Left ventricle myocardium inferior (tissue), 1 donor: ENCODE measurements around the gene TLX2. TPM values are rescaled to one million over a fixed set of nuclear protein-coding genes. Genes with fewer than 3 reads are reported as not detected.

ENCODE experiments used
- DNase-seq: peaks from one replicate; pipeline ENCODE4 v3.0.0-alpha.2; 2020
- H3K27ac ChIP-seq: fragments of 200-600 bp; replicated peaks from 2 replicates; pipeline ENCODE4 v1.8.0; 2021
- H3K27me3 ChIP-seq: fragments of 200-600 bp; 2 replicates; pipeline ENCODE4 v1.8.0; 2021; ENCODE audit warnings: low read depth
- H3K36me3 ChIP-seq: fragments of 200-600 bp; 2 replicates; pipeline ENCODE4 v1.8.0; 2021
- H3K4me1 ChIP-seq: fragments of 200-600 bp; 2 replicates; pipeline ENCODE4 v1.8.0; 2021
- H3K4me3 ChIP-seq: fragments of 200-600 bp; 2 replicates; pipeline ENCODE4 v1.8.0; 2021; ENCODE audit warnings: mild to moderate bottlenecking, moderate library complexity
- H3K9me3 ChIP-seq: fragments of 200-600 bp; replicated peaks from 2 replicates; pipeline ENCODE4 v1.8.0; 2021
- CTCF ChIP-seq: fragments of 200-600 bp; IDR thresholded peaks from 2 replicates; pipeline ENCODE4 v1.8.0; 2021; ENCODE audit warnings: antibody characterized with exemption, mild to moderate bottlenecking, borderline replicate concordance
- intact Hi-C: fragments of 100-400 bp; cut with micrococcal nuclease; formaldehyde crosslinking; loops from one replicate; pipeline ENCODE4 v1.11.0; 2022
- total RNA-seq: library from RNA; stranded (reverse); fragmentation: NEBNext Ultra II Directional; extraction: Animal tissue kit (Norgen Biotek cat#: 25700); gene quantifications from one replicate; pipeline ENCODE4 v1.2.1, GENCODE V29; 2021
- donor health status: DM: no; HTN: yes; CAD: no; lungs with severe emphysema.

Gene TLX2
- total RNA-seq, 1 donor from 2014 or later = not detected

- no peak for DNase-seq
- H3K4me3 ChIP-seq = no peak overlapping the region
- intact Hi-C loops = no loop called here
- H3K27me3 ChIP-seq = peaks cover 1% of the 10 kb centered on the region
- H3K4me1 ChIP-seq = peaks cover 31% of the 10 kb centered on the region
- H3K36me3 ChIP-seq = peaks cover 32% of the 10 kb centered on the region
- no peak for TF ChIP-seq CTCF
- H3K27ac ChIP-seq = no peak overlapping the region
- no peaks in the 10 kb centered on the region for H3K9me3 ChIP-seq
Measured at GRCh38 chr2:74534411-74534810, 20.2 kb downstream of the TLX2 start.

- Histone ChIP-seq H3K27me3 (peaks cover 4% of the 10 kb centered on the region), H3K4me3 (no peak overlapping the region), H3K9me3 (no peaks in the 10 kb centered on the region), H3K36me3 (peaks cover 32% of the 10 kb centered on the region), H3K4me1 (peaks cover 32% of the 10 kb centered on the region), H3K27ac (no peak overlapping the region)
- DNase-seq = no peak
- intact Hi-C loops = no loop called here
- no peak for TF ChIP-seq CTCF
Measured at GRCh38 chr2:74535440-74535965, 21.3 kb downstream of the TLX2 start.

GRCh38 chr2:74536166-74536950, 22.1 kb downstream of the TLX2 start:
- intact Hi-C loops = no loop called here

GRCh38 chr2:74537140-74537539, 22.9 kb downstream of the TLX2 start:
- intact Hi-C loops = no loop called here
- no peak for TF ChIP-seq CTCF
- no peak for DNase-seq

More at GRCh38 chr2:74536166-74536950, 22.1 kb downstream of the TLX2 start:
- DNase-seq = no peak
- peaks cover 32% of the 10 kb centered on the region for H3K4me1 ChIP-seq
- H3K27me3 ChIP-seq = peaks cover 4% of the 10 kb centered on the region
- no peak for TF ChIP-seq CTCF
- H3K36me3 ChIP-seq = peaks cover 29% of the 10 kb centered on the region
- H3K9me3 ChIP-seq = no peaks in the 10 kb centered on the region
- H3K27ac ChIP-seq = no peak overlapping the region
- H3K4me3 ChIP-seq = no peak overlapping the region

GRCh38 chr2:74538881-74539339, 24.7 kb downstream of the TLX2 start:
- intact Hi-C loops = no loop called here
- no peak for DNase-seq
- peak overlapping the region; percentile 88 for H3K27ac ChIP-seq
- no peaks in the 10 kb centered on the region for H3K9me3 ChIP-seq
- TF ChIP-seq CTCF = no peak
- peaks cover 4% of the 10 kb centered on the region for H3K27me3 ChIP-seq
- no peak overlapping the region for H3K4me3 ChIP-seq
- peaks cover 20% of the 10 kb centered on the region for H3K4me1 ChIP-seq
- peaks cover 3% of the 10 kb centered on the region for H3K36me3 ChIP-seq

More at GRCh38 chr2:74537140-74537539, 22.9 kb downstream of the TLX2 start:
- Histone ChIP-seq H3K9me3 (no peaks in the 10 kb centered on the region), H3K4me3 (no peak overlapping the region), H3K36me3 (peaks cover 21% of the 10 kb centered on the region), H3K27ac (no peak overlapping the region), H3K4me1 (peaks cover 24% of the 10 kb centered on the region), H3K27me3 (peaks cover 4% of the 10 kb centered on the region)
